ENCODE data around the gene IER5. TPM values are rescaled to one million over a fixed set of nuclear protein-coding genes. Genes with fewer than 3 reads are reported as not detected.
A peak's percentile ranks its signal among the peaks of the same experiment; 100 is the strongest.

The IER5 gene
- total and polyA plus RNA-seq, 9 of the 15 experiments (the other 6 are each of a cell fraction or from before 2014, with no cell fraction given), result 2.4 to 32.1 (median 12.0) TPM

- no peak overlapping the region for H3K27ac ChIP-seq (ENCODE audit: extremely low read depth, low read depth, low read length)
- H3K4me2 ChIP-seq (ENCODE audit: insufficient read depth, low read length), result no peak overlapping the region
- H4K20me1 ChIP-seq (replicated peaks; ENCODE audit: control insufficient read depth, insufficient read depth, low read length), result no peaks in the 10 kb centered on the region
- intact Hi-C loops (cut with micrococcal nuclease), result no loop called here
- H3K9me1 ChIP-seq (ENCODE audit: control insufficient read depth, insufficient read depth, low read length), result no peaks in the 10 kb centered on the region
- H3K9me3 ChIP-seq (replicated peaks; ENCODE audit: control insufficient read depth, insufficient read depth, low read depth, low read length), result no peaks in the 10 kb centered on the region
- no peak overlapping the region for H2AFZ ChIP-seq (ENCODE audit: low read depth, low read length)
- CTCF ChIA-PET (ENCODE audit: low intra/inter-chr PET ratio), result no interaction called here
- DNase-seq (ENCODE audit: extremely low read depth in 1 of 4, low spot score in 3 of 4) (no peak), ATAC-seq (no peak), FAIRE-seq (no peak)
- no peak overlapping the region for H3K4me3 ChIP-seq
- no peaks in the 10 kb centered on the region for H3K4me1 ChIP-seq (replicated peaks in 1 of 2; ENCODE audit: control insufficient read depth in 2 of 2, insufficient read depth in 2 of 2, low read length in 2 of 2)
- H3K36me3 ChIP-seq (ENCODE audit: control insufficient read depth, insufficient read depth, low read length), result no peaks in the 10 kb centered on the region
- H3K27me3 ChIP-seq (ENCODE audit: control insufficient read depth in 2 of 2, insufficient read depth in 2 of 2, low read length in 2 of 2), result peaks cover 0 to 12% of the 10 kb centered on the region in 2 experiments; a peak in 1 of 5 replicates
- H3K9ac ChIP-seq (ENCODE audit: insufficient read depth in 1 of 2, low read depth in 2 of 2, low read length in 2 of 2), result no peak overlapping the region
- no TSS peak for BruUV-seq (replicated peaks)
- WGBS (ENCODE audit: insufficient coverage, low coverage, missing lambda C conversion rate), result 21% methylated on average over 6 of the region's 6 CpGs
- POLR2A ChIA-PET, result interaction anchor here (0.6 to 3.0 kb wide), 4 partner anchors 13 to 66 kb away, joined by 3 to 15 read pairs (median 8); no protein-coding TSS in a partner anchor
- in situ Hi-C loops (cut with MboI), result no loop called here
- no peaks in the 10 kb centered on the region for H3K79me2 ChIP-seq (ENCODE audit: control insufficient read depth, insufficient read depth, low read length)
- TF ChIP-seq FOXM1 (IDR thresholded peaks at IDR 0.05; ENCODE audit: low read depth) (no peak), FOXM1 (CRISPR knock-in tag; IDR thresholded peaks at IDR 0.05; ENCODE audit: low read depth) (no peak), ZFPM2 (CRISPR knock-in tag; IDR thresholded peaks at IDR 0.05) (no peak), ZNF41 (CRISPR knock-in tag; conservative IDR thresholded peaks at IDR 0.05) (no peak), REST (IDR thresholded peaks at IDR 0.05; ENCODE audit: borderline replicate concordance) (no peak), REST (CRISPR knock-in tag; IDR thresholded peaks at IDR 0.05; ENCODE audit: low read depth) (no peak), TFE3 (CRISPR knock-in tag; IDR thresholded peaks at IDR 0.05) (no peak), ETV5 (CRISPR knock-in tag; IDR thresholded peaks at IDR 0.05; ENCODE audit: low read depth) (no peak), ESRRA (IDR thresholded peaks at IDR 0.05; ENCODE audit: borderline replicate concordance, low read depth) (peak; percentile 66), ETS1 (conservative IDR thresholded peaks at IDR 0.05; ENCODE audit: control insufficient read depth, low read depth, low read length) (no peak), MCM7 (IDR thresholded peaks at IDR 0.05) (no peak), NR2C1 (IDR thresholded peaks at IDR 0.05) (peak; percentile 62), NR2C1 (tag; IDR thresholded peaks at IDR 0.05) (peak; percentile 72), ZNF274 (IDR thresholded peaks at IDR 0.05; ENCODE audit: borderline replicate concordance, low read depth, low read length) (no peak)
Measured at GRCh38 chr1:181056560-181056959, 31.9 kb upstream of the IER5 start.
